ENCODE measurements around the gene PIRT. TPM values are rescaled to one million over a fixed set of nuclear protein-coding genes. Genes with fewer than 3 reads are reported as not detected.

The PIRT gene
- not detected for total RNA-seq

- H3K4me1 ChIP-seq = no peaks in the 10 kb centered on the region
- no peak within 1 kb of the TSS for H3K4me3 ChIP-seq
- DNase-seq (ENCODE audit: low spot score in 2 of 2) = no peak
- TF ChIP-seq CTCF (IDR thresholded peaks at IDR 0.05) = no peak
- no peaks in the 10 kb centered on the region for H3K36me3 ChIP-seq
- no peak within 1 kb of the TSS for H3K27ac ChIP-seq
- no peaks in the 10 kb centered on the region for H3K27me3 ChIP-seq
- intact Hi-C loops (cut with DNase I) = no loop called here
- no peaks in the 10 kb centered on the region for H3K9me3 ChIP-seq
These were observed at the start of gene PIRT for GRCh38 chr17:10837921-10838320. PIRT (minus strand) TSS chr17:10838087; CDS start chr17:10825645, 12,442 bp downstream.

- H3K27me3 ChIP-seq = no peaks in the 10 kb centered on the region
- no peak overlapping the region for H3K27ac ChIP-seq
- no peaks in the 10 kb centered on the region for H3K36me3 ChIP-seq
- H3K4me1 ChIP-seq = no peaks in the 10 kb centered on the region
- intact Hi-C loops (cut with DNase I) = no loop called here
- DNase-seq (ENCODE audit: low spot score in 2 of 2) = no peak
- H3K9me3 ChIP-seq = no peaks in the 10 kb centered on the region
- H3K4me3 ChIP-seq = no peak overlapping the region
- TF ChIP-seq CTCF (IDR thresholded peaks at IDR 0.05) = no peak
These were observed 44.1 kb upstream of the PIRT start for GRCh38 chr17:10881959-10882358.

- Histone ChIP-seq H3K4me1 (no peaks in the 10 kb centered on the region), H3K27me3 (no peaks in the 10 kb centered on the region), H3K4me3 (no peak overlapping the region), H3K9me3 (no peaks in the 10 kb centered on the region), H3K27ac (no peak overlapping the region), H3K36me3 (no peaks in the 10 kb centered on the region)
- intact Hi-C loops (cut with DNase I) = no loop called here
- no peak for TF ChIP-seq CTCF (IDR thresholded peaks at IDR 0.05)
- DNase-seq (ENCODE audit: low spot score in 2 of 2) = no peak
These were observed 41.4 kb upstream of the PIRT start for GRCh38 chr17:10879190-10879836.

GRCh38 chr17:10875984-10876555 is 38.2 kb upstream of the PIRT start:
- H3K27ac ChIP-seq = no peak overlapping the region
- no peaks in the 10 kb centered on the region for H3K9me3 ChIP-seq
- H3K4me1 ChIP-seq = no peaks in the 10 kb centered on the region
- intact Hi-C loops (cut with DNase I) = no loop called here
- TF ChIP-seq CTCF (IDR thresholded peaks at IDR 0.05) = peak; percentile 9 to 44 (median 29)
- H3K4me3 ChIP-seq = no peak overlapping the region
- DNase-seq (ENCODE audit: low spot score in 2 of 2) = peak in 1 of 2 donors; percentile 67
- no peaks in the 10 kb centered on the region for H3K27me3 ChIP-seq
- no peaks in the 10 kb centered on the region for H3K36me3 ChIP-seq

GRCh38 chr17:10875430-10875851 is 37.6 kb upstream of the PIRT start:
- Histone ChIP-seq H3K4me1 (no peaks in the 10 kb centered on the region), H3K4me3 (no peak overlapping the region), H3K27me3 (no peaks in the 10 kb centered on the region), H3K27ac (no peak overlapping the region), H3K9me3 (no peaks in the 10 kb centered on the region), H3K36me3 (no peaks in the 10 kb centered on the region)
- DNase-seq (ENCODE audit: low spot score in 2 of 2) = no peak
- intact Hi-C loops (cut with DNase I) = no loop called here
- no peak for TF ChIP-seq CTCF (IDR thresholded peaks at IDR 0.05)

Measured in ascending aorta (tissue), 2 donors.